CD14-positive monocyte (primary cell): Measurements from ENCODE around the gene LCLAT1. TPM values are rescaled to one million over a fixed set of nuclear protein-coding genes. Genes with fewer than 3 reads are reported as not detected.

Experiments used
- DNase-seq, 3 donors: peaks; one replicate each; pipeline ENCODE4 v3.0.0-alpha.2; 2011 to 2022
- H2AFZ ChIP-seq: 2 replicates; pipeline ENCODE4 v1.6.0; 2012; ENCODE audit warnings: mild to moderate bottlenecking, low read depth, low read length, inconsistent platforms; ENCODE audit not compliant: insufficient read depth, poor library complexity, severe bottlenecking
- H3K27ac ChIP-seq, 2 donors: 1 replicate in 1 of 2; 2 replicates in 1 of 2; pipeline ENCODE4 v1.5.1; 2012 to 2013; ENCODE audit warnings: low read length in 2 of 2, control low read depth in 1 of 2, inconsistent platforms in 1 of 2, low read depth in 1 of 2, mild to moderate bottlenecking in 1 of 2
- H3K27me3 ChIP-seq, 2 donors: one replicate each; pipeline versions ENCODE4 v1.6.0 to v1.6.1; 2011 to 2013; ENCODE audit warnings: low read length in 2 of 2; ENCODE audit not compliant: control insufficient read depth in 2 of 2, insufficient read depth in 2 of 2
- H3K36me3 ChIP-seq, 2 donors: replicated peaks in 1 of 2; 1 replicate in 1 of 2; 2 replicates in 1 of 2; pipeline versions ENCODE4 v1.5.1 to v1.6.1; 2012 to 2013; ENCODE audit warnings: low read length in 2 of 2, control low read depth in 1 of 2, inconsistent platforms in 1 of 2, mild to moderate bottlenecking in 1 of 2; ENCODE audit not compliant: insufficient read depth in 2 of 2, control insufficient read depth in 1 of 2
- H3K4me1 ChIP-seq, 2 donors: 1 replicate in 1 of 2; 2 replicates in 1 of 2; pipeline versions ENCODE4 v1.5.1 to v1.6.1; 2012 to 2013; ENCODE audit warnings: low read length in 2 of 2, control low read depth in 1 of 2, inconsistent platforms in 1 of 2, mild to moderate bottlenecking in 1 of 2, moderate library complexity in 1 of 2; ENCODE audit not compliant: insufficient read depth in 2 of 2, control insufficient read depth in 1 of 2
- H3K4me2 ChIP-seq: replicated peaks from 2 replicates; pipeline ENCODE3; 2012; ENCODE audit warnings: low read length, moderate library complexity, mild to moderate bottlenecking; ENCODE audit not compliant: poor library complexity, severe bottlenecking; ENCODE audit errors: extremely low read depth
- H3K4me3 ChIP-seq, 3 experiments: fragments of 200-600 bp in 1 of 3; sonication (generic) in 1 of 3; replicated peaks in 1 of 3; 1 replicate in 2 of 3; 2 replicates in 1 of 3; pipeline ENCODE4 v1.5.1; 2011 to 2013; ENCODE audit warnings: low read length in 3 of 3, mild to moderate bottlenecking in 3 of 3, control low read depth in 2 of 3, low read depth in 2 of 3, inconsistent platforms in 1 of 3, moderate library complexity in 1 of 3
- H3K79me2 ChIP-seq: 2 replicates; pipeline ENCODE4 v1.6.0; 2012; ENCODE audit warnings: mild to moderate bottlenecking, control low read depth, inconsistent platforms, low read length, moderate library complexity; ENCODE audit not compliant: insufficient read depth
- H3K9ac ChIP-seq: 2 replicates; pipeline ENCODE4 v1.6.0; 2017; ENCODE audit warnings: low read length, mild to moderate bottlenecking; ENCODE audit not compliant: insufficient read depth, poor library complexity, severe bottlenecking
- H3K9me3 ChIP-seq, 2 donors: replicated peaks in 1 of 2; 1 replicate in 1 of 2; 2 replicates in 1 of 2; pipeline versions ENCODE4 v1.5.1 to v1.6.1; 2012 to 2013; ENCODE audit warnings: low read length in 2 of 2, control low read depth in 1 of 2; ENCODE audit not compliant: control insufficient read depth in 1 of 2, insufficient read depth in 1 of 2
- H4K20me1 ChIP-seq: 2 replicates; pipeline ENCODE4 v1.6.0; 2012; ENCODE audit warnings: mild to moderate bottlenecking, low read length, control low read depth, moderate library complexity; ENCODE audit not compliant: insufficient read depth
- H3K27ac Mint-ChIP-seq, 7 donors: one replicate each; pipeline ENCODE4 v1.8.0; 2020; ENCODE audit warnings: mild to moderate bottlenecking in 7 of 7, mixed read lengths in 7 of 7, moderate library complexity in 6 of 7, inconsistent platforms in 2 of 7
- H3K27me3 Mint-ChIP-seq, 3 donors: one replicate each; pipeline ENCODE4 v1.8.0; 2021 to 2022; ENCODE audit warnings: low read depth in 3 of 3, mild to moderate bottlenecking in 3 of 3, mixed read lengths in 3 of 3, moderate library complexity in 3 of 3, inconsistent platforms in 1 of 3
- H3K36me3 Mint-ChIP-seq, 2 donors: one replicate each; pipeline ENCODE4 v1.8.0; 2020; ENCODE audit warnings: mixed read lengths in 2 of 2, inconsistent platforms in 1 of 2, mild to moderate bottlenecking in 1 of 2
- H3K4me1 Mint-ChIP-seq: one replicate; pipeline ENCODE4 v1.8.0; 2020; ENCODE audit warnings: mild to moderate bottlenecking, mixed read lengths
- H3K4me3 Mint-ChIP-seq, 2 donors: one replicate each; pipeline ENCODE4 v1.8.0; 2020; ENCODE audit warnings: mild to moderate bottlenecking in 2 of 2, mixed read lengths in 2 of 2, moderate library complexity in 1 of 2
- H3K9me3 Mint-ChIP-seq, 7 donors: one replicate each; pipeline ENCODE4 v1.8.0; 2020 to 2022; ENCODE audit warnings: mixed read lengths in 7 of 7, mild to moderate bottlenecking in 6 of 7, moderate library complexity in 6 of 7, inconsistent platforms in 2 of 7
- CTCF ChIP-seq: fragments of 200-600 bp; IDR thresholded peaks from one replicate; pipeline ENCODE4 v1.8.0; 2022; ENCODE audit warnings: antibody characterized with exemption, mild to moderate bottlenecking
- WGBS: methylation state at CpG from one replicate; pipeline ENCODE4 v1.1.5; 2013; ENCODE audit warnings: missing lambda C conversion rate; ENCODE audit not compliant: insufficient coverage; 5-methylcytosine and 5-hydroxymethylcytosine counted together
- intact Hi-C, 2 donors: fragments of 100-400 bp; cut with micrococcal nuclease; formaldehyde crosslinking; loops; one replicate each; pipeline versions ENCODE4 v1.15.0 to v1.15.1; 2023
- polyA plus RNA-seq, 3 donors: library from polyadenylated mRNA; depleted of rRNA in 1 of 3; unstranded in 2 of 3; stranded (reverse) in 1 of 3; fragments of 300-500 nt in 2 of 3; fragments of >200 nt in 1 of 3; fragmentation: Illumina TruSeq in 2 of 3; gene quantifications; 1 replicate in 2 of 3; 2 replicates in 1 of 3; pipeline ENCODE4 v1.2.3, GENCODE V29; 2012 to 2021

Gene LCLAT1
- polyA plus RNA-seq, 3 donors, result 1.2 to 5.7 (median 1.3) TPM

GRCh38 chr2:30425326-30425725, 21.7 kb upstream of the LCLAT1 start:
- Histone ChIP-seq H3K4me3 (no peak overlapping the region), H3K27me3 (no peaks in the 10 kb centered on the region), H3K4me2 (no peak overlapping the region), H3K27ac (no peak overlapping the region), H2AFZ (no peak overlapping the region), H4K20me1 (no peaks in the 10 kb centered on the region), H3K79me2 (no peaks in the 10 kb centered on the region), H3K9me3 (no peaks in the 10 kb centered on the region), H3K4me1 (no peaks in the 10 kb centered on the region), H3K36me3 (no peaks in the 10 kb centered on the region), H3K9ac (no peak overlapping the region)
- TF ChIP-seq CTCF, result no peak
- WGBS, result 100% methylated on average over 2 of the region's 4 CpGs
- Mint-ChIP-seq H3K4me3 (no peak overlapping the region), H3K27me3 (peaks cover 2 to 8% (median 6%) of the 10 kb centered on the region in 3 donors), H3K36me3 (no peaks in the 10 kb centered on the region), H3K27ac (no peak overlapping the region), H3K4me1 (peaks cover 13% of the 10 kb centered on the region), H3K9me3 (peaks cover 0 to 3% (median 0%) of the 10 kb centered on the region in 7 donors)
- no peak for DNase-seq
- intact Hi-C loops, result no loop called here

GRCh38 chr2:30427606-30428347, 19.3 kb upstream of the LCLAT1 start:
- Histone ChIP-seq H3K9ac (no peak overlapping the region), H3K4me3 (no peak overlapping the region), H3K9me3 (no peaks in the 10 kb centered on the region), H3K4me1 (no peaks in the 10 kb centered on the region), H3K79me2 (no peaks in the 10 kb centered on the region), H2AFZ (no peak overlapping the region), H3K4me2 (no peak overlapping the region), H3K36me3 (no peaks in the 10 kb centered on the region), H3K27me3 (no peaks in the 10 kb centered on the region), H4K20me1 (no peaks in the 10 kb centered on the region), H3K27ac (no peak overlapping the region)
- intact Hi-C loops, result no loop called here
- Mint-ChIP-seq H3K4me1 (peaks cover 13% of the 10 kb centered on the region), H3K36me3 (no peaks in the 10 kb centered on the region), H3K9me3 (peaks cover 0 to 3% (median 0%) of the 10 kb centered on the region in 7 donors), H3K27me3 (peaks cover under 1 to 2% (median 2%) of the 10 kb centered on the region in 3 donors), H3K27ac (no peak overlapping the region), H3K4me3 (no peak overlapping the region)
- 92% methylated on average over 6 of the region's 8 CpGs for WGBS
- TF ChIP-seq CTCF, result no peak
- no peak for DNase-seq
